SH-SY5Y (cell line): Measurements from ENCODE around the gene CTNND2.

Experiments used
- GATA2 ChIP-seq: IDR thresholded peaks from 2 replicates; pipeline ENCODE4 v1.6.1; 2011; ENCODE audit warnings: mild to moderate bottlenecking, low read depth, low read length
- GATA3 ChIP-seq: IDR thresholded peaks from 2 replicates; pipeline ENCODE4 v1.6.1; 2011; ENCODE audit warnings: low read depth, mild to moderate bottlenecking, low read length, moderate library complexity

GRCh38 chr5:11305245-11305644 is 599.0 kb downstream of the CTNND2 start:
- no peak for TF ChIP-seq GATA2
- TF ChIP-seq GATA3, result no peak
